HK-2 (cell line): ENCODE results near the gene MRPS24.
"Not testable (repeated sequence)": the region's sequence is repeated elsewhere in the genome, so short reads cannot be mapped to it uniquely, and the experiment has no call there.

Experiments
- DNase-seq: peaks from one replicate; pipeline ENCODE4 v3.0.0-alpha.2; 2018; ENCODE audit not compliant: unreplicated experiment

MRPS24 gene

DNA sequence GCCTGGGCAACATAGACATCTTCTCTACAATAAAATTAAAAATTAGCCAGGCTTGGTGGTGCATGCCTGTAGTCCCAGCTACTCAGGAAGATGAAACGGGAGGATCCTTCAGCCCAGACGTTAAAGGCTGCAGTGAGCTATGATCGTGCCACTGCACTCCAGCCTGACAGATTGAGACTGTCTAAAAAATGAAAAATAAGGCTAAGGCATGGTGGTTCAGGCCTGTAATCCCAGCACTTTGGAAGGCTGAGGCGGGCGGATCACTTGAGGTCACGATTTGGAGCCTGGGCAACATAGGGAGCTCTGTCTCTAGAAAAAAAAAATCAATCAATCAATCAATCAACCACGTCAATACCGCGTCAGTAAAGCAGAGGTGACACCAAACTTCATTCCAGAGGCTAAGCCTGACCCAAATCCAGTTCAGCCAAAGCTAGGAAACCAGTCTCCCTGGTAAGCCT, 31.1 kb downstream of the MRPS24 start:
- no peak for DNase-seq

DNA sequence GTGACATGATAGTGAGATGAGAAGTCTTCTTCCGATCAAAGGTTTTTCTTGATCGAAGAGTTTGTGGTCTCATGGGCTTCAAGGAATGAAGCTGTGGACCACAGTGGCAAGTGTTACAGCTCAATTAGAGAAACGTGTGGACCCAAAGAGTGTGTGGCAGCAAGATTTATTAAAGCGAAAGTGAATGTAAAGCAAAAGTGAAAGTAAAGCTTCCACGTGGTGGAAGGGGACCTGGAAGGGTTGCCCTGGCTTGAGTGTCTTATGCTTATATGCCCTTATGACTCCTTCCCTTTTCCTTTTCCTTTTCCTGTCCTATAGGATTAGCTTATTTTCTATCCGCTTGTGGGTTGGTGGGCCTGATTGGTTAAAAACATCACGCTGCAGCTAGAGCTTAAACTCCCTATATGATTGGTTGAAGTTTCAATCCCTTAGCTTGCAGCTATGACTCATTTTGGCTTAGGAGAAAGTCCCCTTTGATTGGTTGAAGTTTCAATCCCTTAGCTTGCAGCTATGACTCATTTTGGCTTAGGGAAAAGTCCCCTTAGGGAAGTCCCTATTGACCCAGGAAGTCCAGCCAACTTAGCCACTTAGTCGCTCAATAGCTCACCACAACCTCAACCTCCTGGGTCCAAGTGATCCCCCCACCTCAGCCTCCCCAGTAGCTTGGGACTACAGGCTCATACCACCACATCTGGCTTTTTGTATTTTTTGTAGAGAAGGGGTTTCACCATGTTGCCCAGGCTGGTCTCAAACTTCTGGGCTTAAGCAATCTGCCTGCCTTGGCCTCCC, 34.7 kb downstream of the MRPS24 start:
- peak; percentile 27 for DNase-seq

GRCh38 chr7:43830917-43831316, 38.4 kb downstream of the MRPS24 start:
- DNase-seq, result not testable (repeated sequence)

DNA sequence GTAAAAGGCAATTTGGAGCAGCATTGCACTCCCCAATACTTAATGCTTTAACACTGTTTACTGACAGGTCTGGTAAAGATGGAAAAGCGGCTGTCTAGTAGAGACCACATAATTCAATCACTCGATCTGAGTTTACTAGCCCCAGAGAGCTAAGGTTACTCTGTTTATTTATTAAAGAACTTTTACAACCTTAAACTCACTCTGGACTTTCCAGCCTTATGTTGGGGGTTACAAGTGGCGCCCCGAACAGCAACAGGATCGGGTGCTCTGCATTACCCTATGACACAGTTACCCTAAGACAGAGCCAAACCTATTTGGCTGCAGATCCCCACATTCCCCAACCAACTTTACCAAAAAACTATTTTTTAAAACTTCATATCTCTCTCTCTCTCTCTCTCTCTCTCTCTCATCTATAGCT, 43.9 kb downstream of the MRPS24 start:
- no peak for DNase-seq

GRCh38 chr7:43824963-43825362, 44.4 kb downstream of the MRPS24 start:
- DNase-seq, result no peak

GRCh38 chr7:43824513-43824912, 44.8 kb downstream of the MRPS24 start:
- not testable (repeated sequence) for DNase-seq

DNA sequence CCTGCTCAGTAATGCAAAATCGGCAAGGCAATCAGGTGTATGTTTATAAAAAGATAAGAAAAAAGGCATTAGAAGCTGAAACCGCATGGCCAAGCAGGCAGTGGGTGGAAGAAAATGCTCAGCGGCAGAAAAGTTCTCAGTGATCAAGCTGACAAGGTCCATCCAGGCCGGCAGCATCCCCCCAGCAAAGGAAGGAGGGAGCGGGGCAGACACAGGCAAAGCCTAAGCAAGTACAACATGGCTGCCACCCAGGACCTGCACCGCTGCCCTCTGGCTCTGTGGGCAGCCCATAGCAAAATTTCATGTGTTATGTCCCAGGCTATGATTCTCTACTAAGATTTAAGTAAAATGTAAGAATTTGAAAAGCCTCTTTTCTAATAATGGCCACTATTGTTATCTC, 45.4 kb downstream of the MRPS24 start:
- no peak for DNase-seq

GRCh38 chr7:43823425-43823824, 45.9 kb downstream of the MRPS24 start:
- not testable (repeated sequence) for DNase-seq
